WTC11 (cell line): ENCODE data around the gene ANTKMT. TPM values are rescaled to one million over a fixed set of nuclear protein-coding genes. Genes with fewer than 3 reads are reported as not detected.

Source experiments
- ATAC-seq: fragments of 200-7000 bp; cut with Tn5 transposase; 2 replicates; pipeline ENCODE4 v1.10.0; 2021; ENCODE audit warnings: mild to moderate bottlenecking, moderate library complexity
- CTCF ChIA-PET: fragments of 300-600 bp; sonication (Branson Sonifier 250); formaldehyde crosslinking; loops from one replicate; lab custom pipeline; 2021; ENCODE audit warnings: antibody characterized with exemption; lab: Charles Lee
- POLR2A ChIA-PET: fragments of 350-600 bp; sonication (Branson Sonifier 250); formaldehyde crosslinking; loops from one replicate; lab custom pipeline; 2021; ENCODE audit warnings: antibody characterized with exemption; lab: Charles Lee
- DNase-seq: peaks from one replicate; pipeline ENCODE4 v3.0.0; 2021; ENCODE audit warnings: low spot score
- H3K27ac Mint-ChIP-seq: 2 replicates; pipeline ENCODE4 v1.8.0; 2021; ENCODE audit warnings: mixed read lengths
- H3K27me3 Mint-ChIP-seq: 2 replicates; pipeline ENCODE4 v1.8.0; 2021; ENCODE audit warnings: low read depth, mild to moderate bottlenecking, moderate library complexity, mixed read lengths
- H3K36me3 Mint-ChIP-seq: 2 replicates; pipeline ENCODE4 v1.8.0; 2021; ENCODE audit warnings: mixed read lengths
- H3K4me1 Mint-ChIP-seq: 2 replicates; pipeline ENCODE4 v1.8.0; 2022; ENCODE audit warnings: mixed read lengths
- H3K4me3 Mint-ChIP-seq: 2 replicates; pipeline ENCODE4 v1.8.0; 2021; ENCODE audit warnings: mild to moderate bottlenecking, moderate library complexity, mixed read lengths
- H3K9me3 Mint-ChIP-seq: 2 replicates; pipeline ENCODE4 v1.8.0; 2021; ENCODE audit warnings: mixed read lengths
- ATF1 ChIP-seq: sonication (generic); formaldehyde crosslinking; IDR thresholded peaks from 2 replicates; pipeline ENCODE4 v1.8.1; 2023; ENCODE audit warnings: mild to moderate bottlenecking, moderate library complexity, missing genetic modification reagents
- CBFB ChIP-seq: sonication (generic); formaldehyde crosslinking; IDR thresholded peaks from 2 replicates; pipeline ENCODE4 v1.8.1; 2022; ENCODE audit warnings: mild to moderate bottlenecking, low read depth, missing genetic modification reagents
- CREM ChIP-seq: sonication (generic); formaldehyde crosslinking; IDR thresholded peaks from 2 replicates; pipeline ENCODE4 v1.8.1; 2022; ENCODE audit warnings: mild to moderate bottlenecking, missing genetic modification reagents, moderate library complexity
- E2F5 ChIP-seq: sonication (generic); formaldehyde crosslinking; IDR thresholded peaks from 2 replicates; pipeline ENCODE4 v1.8.1; 2022; ENCODE audit warnings: mild to moderate bottlenecking, moderate library complexity, missing genetic modification reagents
- EMX1 ChIP-seq: fragments of 250-450 bp; sonication (Bioruptor Pico); IDR thresholded peaks from 2 replicates; pipeline ENCODE4 v1.8.0; 2021; ENCODE audit warnings: mild to moderate bottlenecking
- FOXJ3 ChIP-seq: sonication (generic); formaldehyde crosslinking; IDR thresholded peaks from 2 replicates; pipeline ENCODE4 v1.9.0; 2021; ENCODE audit warnings: missing genetic modification reagents, mild to moderate bottlenecking, borderline replicate concordance
- FOXK1 ChIP-seq: sonication (generic); formaldehyde crosslinking; IDR thresholded peaks from 2 replicates; pipeline ENCODE4 v1.8.0; 2022; ENCODE audit warnings: mild to moderate bottlenecking, moderate library complexity, missing genetic modification reagents
- FOXP1 ChIP-seq: sonication (generic); formaldehyde crosslinking; IDR thresholded peaks from 2 replicates; pipeline ENCODE4 v1.8.0; 2022; ENCODE audit warnings: missing genetic modification reagents, mild to moderate bottlenecking, moderate library complexity, borderline replicate concordance
- IRF1 ChIP-seq: sonication (generic); formaldehyde crosslinking; IDR thresholded peaks from 2 replicates; pipeline ENCODE4 v1.8.0; 2023; ENCODE audit warnings: missing genetic modification reagents
- JAZF1 ChIP-seq: fragments of 250-450 bp; sonication (Bioruptor Pico); IDR thresholded peaks from 2 replicates; pipeline ENCODE4 v1.9.0; 2021; ENCODE audit warnings: moderate library complexity, mild to moderate bottlenecking, inconsistent platforms
- NFE2L1 ChIP-seq: sonication (generic); formaldehyde crosslinking; IDR thresholded peaks from 2 replicates; pipeline ENCODE4 v1.8.1; 2023; ENCODE audit warnings: missing genetic modification reagents
- NR3C1 ChIP-seq: sonication (generic); formaldehyde crosslinking; conservative IDR thresholded peaks from 2 replicates; pipeline ENCODE4 v1.8.1; 2023; ENCODE audit warnings: low read depth, mild to moderate bottlenecking, missing genetic modification reagents
- RORB ChIP-seq: fragments of 250-450 bp; sonication (Bioruptor Pico); IDR thresholded peaks from 2 replicates; pipeline ENCODE4 v1.9.0; 2021; ENCODE audit warnings: mild to moderate bottlenecking
- SMAD3 ChIP-seq: sonication (generic); formaldehyde crosslinking; IDR thresholded peaks from 2 replicates; pipeline ENCODE4 v1.8.0; 2022; ENCODE audit warnings: missing genetic modification reagents, mild to moderate bottlenecking, borderline replicate concordance
- SMAD4 ChIP-seq: sonication (generic); formaldehyde crosslinking; IDR thresholded peaks from 2 replicates; pipeline ENCODE4 v1.8.0; 2022; ENCODE audit warnings: mild to moderate bottlenecking, missing genetic modification reagents
- TEAD4 ChIP-seq: sonication (generic); formaldehyde crosslinking; IDR thresholded peaks from 2 replicates; pipeline ENCODE4 v1.8.0; 2022; ENCODE audit warnings: mild to moderate bottlenecking, missing genetic modification reagents
- TP53 ChIP-seq: sonication (generic); formaldehyde crosslinking; IDR thresholded peaks from 2 replicates; pipeline ENCODE4 v1.8.1; 2023; ENCODE audit warnings: mild to moderate bottlenecking, missing genetic modification reagents
- ZNF138 ChIP-seq: sonication (generic); formaldehyde crosslinking; conservative IDR thresholded peaks from 2 replicates; pipeline ENCODE4 v1.8.1; 2022; ENCODE audit warnings: mild to moderate bottlenecking, moderate library complexity, missing genetic modification reagents
- ZNF281 ChIP-seq: sonication (generic); formaldehyde crosslinking; IDR thresholded peaks from 2 replicates; pipeline ENCODE4 v1.8.0; 2023; ENCODE audit warnings: mild to moderate bottlenecking, missing genetic modification reagents
- ZNF317 ChIP-seq: sonication (generic); formaldehyde crosslinking; IDR thresholded peaks from 2 replicates; pipeline ENCODE4 v1.8.1; 2023; ENCODE audit warnings: low read depth, mild to moderate bottlenecking, moderate library complexity, missing genetic modification reagents, borderline replicate concordance
- ZNF423 ChIP-seq: fragments of 250-450 bp; sonication (Bioruptor Pico); IDR thresholded peaks from 2 replicates; pipeline ENCODE4 v2.1.2; 2022; ENCODE audit warnings: mild to moderate bottlenecking, moderate library complexity
- total RNA-seq: library from RNA; stranded (reverse); gene quantifications from 3 replicates; pipeline ENCODE4 v1.2.3, GENCODE V29; 2021
- TF ChIP-seq, protein P1 (sequence below): sonication (generic); formaldehyde crosslinking; IDR thresholded peaks from 2 replicates; pipeline ENCODE4 v1.8.0; 2022; ENCODE audit warnings: missing genetic modification reagents
- TF ChIP-seq, protein P2 (sequence below): sonication (generic); formaldehyde crosslinking; IDR thresholded peaks from 2 replicates; pipeline ENCODE4 v1.8.1; 2022; ENCODE audit warnings: mild to moderate bottlenecking, missing genetic modification reagents, moderate library complexity, borderline replicate concordance
- TF ChIP-seq, protein P3 (sequence below): sonication (generic); formaldehyde crosslinking; conservative IDR thresholded peaks from 2 replicates; pipeline ENCODE4 v1.8.1; 2022; ENCODE audit warnings: mild to moderate bottlenecking, missing genetic modification reagents

ANTKMT gene
- total RNA-seq, 1 experiment from 2014 or later = 40.6 TPM

GRCh38 chr16:671353-672131, 49.4 kb upstream of the ANTKMT start (continued):
- TF ChIP-seq NR3C1 (no peak), TP53 (CRISPR knock-in tag) (no peak), NFE2L1 (CRISPR knock-in tag) (no peak), TEAD4 (CRISPR knock-in tag) (no peak), ZNF423 (CRISPR knock-in tag) (no peak), FOXK1 (no peak), EMX1 (CRISPR knock-in tag) (no peak), FOXP1 (CRISPR knock-in tag) (no peak), ZNF281 (CRISPR knock-in tag) (no peak), CREM (CRISPR knock-in tag) (no peak), ZNF138 (CRISPR knock-in tag) (no peak), ATF1 (CRISPR knock-in tag) (no peak), SMAD4 (CRISPR knock-in tag) (no peak), CBFB (no peak), RORB (CRISPR knock-in tag) (no peak)
- TF ChIP-seq, protein P1, sequence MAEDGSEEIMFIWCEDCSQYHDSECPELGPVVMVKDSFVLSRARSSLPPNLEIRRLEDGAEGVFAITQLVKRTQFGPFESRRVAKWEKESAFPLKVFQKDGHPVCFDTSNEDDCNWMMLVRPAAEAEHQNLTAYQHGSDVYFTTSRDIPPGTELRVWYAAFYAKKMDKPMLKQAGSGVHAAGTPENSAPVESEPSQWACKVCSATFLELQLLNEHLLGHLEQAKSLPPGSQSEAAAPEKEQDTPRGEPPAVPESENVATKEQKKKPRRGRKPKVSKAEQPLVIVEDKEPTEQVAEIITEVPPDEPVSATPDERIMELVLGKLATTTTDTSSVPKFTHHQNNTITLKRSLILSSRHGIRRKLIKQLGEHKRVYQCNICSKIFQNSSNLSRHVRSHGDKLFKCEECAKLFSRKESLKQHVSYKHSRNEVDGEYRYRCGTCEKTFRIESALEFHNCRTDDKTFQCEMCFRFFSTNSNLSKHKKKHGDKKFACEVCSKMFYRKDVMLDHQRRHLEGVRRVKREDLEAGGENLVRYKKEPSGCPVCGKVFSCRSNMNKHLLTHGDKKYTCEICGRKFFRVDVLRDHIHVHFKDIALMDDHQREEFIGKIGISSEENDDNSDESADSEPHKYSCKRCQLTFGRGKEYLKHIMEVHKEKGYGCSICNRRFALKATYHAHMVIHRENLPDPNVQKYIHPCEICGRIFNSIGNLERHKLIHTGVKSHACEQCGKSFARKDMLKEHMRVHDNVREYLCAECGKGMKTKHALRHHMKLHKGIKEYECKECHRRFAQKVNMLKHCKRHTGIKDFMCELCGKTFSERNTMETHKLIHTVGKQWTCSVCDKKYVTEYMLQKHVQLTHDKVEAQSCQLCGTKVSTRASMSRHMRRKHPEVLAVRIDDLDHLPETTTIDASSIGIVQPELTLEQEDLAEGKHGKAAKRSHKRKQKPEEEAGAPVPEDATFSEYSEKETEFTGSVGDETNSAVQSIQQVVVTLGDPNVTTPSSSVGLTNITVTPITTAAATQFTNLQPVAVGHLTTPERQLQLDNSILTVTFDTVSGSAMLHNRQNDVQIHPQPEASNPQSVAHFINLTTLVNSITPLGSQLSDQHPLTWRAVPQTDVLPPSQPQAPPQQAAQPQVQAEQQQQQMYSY (CRISPR knock-in tag) = no peak
- TF ChIP-seq, protein P2, sequence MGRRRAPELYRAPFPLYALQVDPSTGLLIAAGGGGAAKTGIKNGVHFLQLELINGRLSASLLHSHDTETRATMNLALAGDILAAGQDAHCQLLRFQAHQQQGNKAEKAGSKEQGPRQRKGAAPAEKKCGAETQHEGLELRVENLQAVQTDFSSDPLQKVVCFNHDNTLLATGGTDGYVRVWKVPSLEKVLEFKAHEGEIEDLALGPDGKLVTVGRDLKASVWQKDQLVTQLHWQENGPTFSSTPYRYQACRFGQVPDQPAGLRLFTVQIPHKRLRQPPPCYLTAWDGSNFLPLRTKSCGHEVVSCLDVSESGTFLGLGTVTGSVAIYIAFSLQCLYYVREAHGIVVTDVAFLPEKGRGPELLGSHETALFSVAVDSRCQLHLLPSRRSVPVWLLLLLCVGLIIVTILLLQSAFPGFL (CRISPR knock-in tag) = no peak

GRCh38 chr16:672371-672770, 48.6 kb upstream of the ANTKMT start:
- CTCF ChIA-PET = interaction anchor here (0.7 kb wide), 1 partner anchor 12 kb away, joined by 4 read pairs; no protein-coding TSS in a partner anchor
- ATAC-seq (no peak), DNase-seq (no peak)
- no peak overlapping the region for H3K27ac Mint-ChIP-seq
- no peaks in the 10 kb centered on the region for H3K9me3 Mint-ChIP-seq
- peaks cover 12% of the 10 kb centered on the region for H3K4me1 Mint-ChIP-seq
- no peaks in the 10 kb centered on the region for H3K27me3 Mint-ChIP-seq
- TF ChIP-seq E2F5 (CRISPR knock-in tag) = no peak
- no peak for TF ChIP-seq IRF1 (CRISPR knock-in tag)
- no peak for TF ChIP-seq ZNF317 (CRISPR knock-in tag)
- TF ChIP-seq JAZF1 (CRISPR knock-in tag) = no peak
- TF ChIP-seq, protein P3, sequence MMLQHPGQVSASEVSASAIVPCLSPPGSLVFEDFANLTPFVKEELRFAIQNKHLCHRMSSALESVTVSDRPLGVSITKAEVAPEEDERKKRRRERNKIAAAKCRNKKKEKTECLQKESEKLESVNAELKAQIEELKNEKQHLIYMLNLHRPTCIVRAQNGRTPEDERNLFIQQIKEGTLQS (CRISPR knock-in tag) = no peak
- TF ChIP-seq FOXJ3 (CRISPR knock-in tag) = no peak
- no peak for TF ChIP-seq SMAD3
- no peak for TF ChIP-seq EMX1 (CRISPR knock-in tag)
- H3K4me3 Mint-ChIP-seq = no peak overlapping the region
- H3K36me3 Mint-ChIP-seq = peaks cover 11% of the 10 kb centered on the region
- POLR2A ChIA-PET = no interaction called here
